Fibroblast of lung (primary cell): Measurements from ENCODE around the gene CDH4.

Experiments
- EZH2 ChIP-seq: IDR thresholded peaks from 2 replicates; pipeline ENCODE4 v1.5.1; 2012; ENCODE audit warnings: low read length, control low read depth, mild to moderate bottlenecking; ENCODE audit errors: missing control alignments
- TF ChIP-seq, protein P1 (sequence below), 2 donors: IDR thresholded peaks in 1 of 2; conservative IDR thresholded peaks in 1 of 2; 1 replicate in 1 of 2; 2 replicates in 1 of 2; pipeline ENCODE4 v1.5.1; 2011 to 2012; ENCODE audit warnings: low read length in 2 of 2, control low read depth in 1 of 2, inconsistent platforms in 1 of 2, low read depth in 1 of 2, mild to moderate bottlenecking in 1 of 2

GRCh38 chr20:61557621-61558020 is 305.6 kb downstream of the CDH4 start:
- TF ChIP-seq, protein P1, sequence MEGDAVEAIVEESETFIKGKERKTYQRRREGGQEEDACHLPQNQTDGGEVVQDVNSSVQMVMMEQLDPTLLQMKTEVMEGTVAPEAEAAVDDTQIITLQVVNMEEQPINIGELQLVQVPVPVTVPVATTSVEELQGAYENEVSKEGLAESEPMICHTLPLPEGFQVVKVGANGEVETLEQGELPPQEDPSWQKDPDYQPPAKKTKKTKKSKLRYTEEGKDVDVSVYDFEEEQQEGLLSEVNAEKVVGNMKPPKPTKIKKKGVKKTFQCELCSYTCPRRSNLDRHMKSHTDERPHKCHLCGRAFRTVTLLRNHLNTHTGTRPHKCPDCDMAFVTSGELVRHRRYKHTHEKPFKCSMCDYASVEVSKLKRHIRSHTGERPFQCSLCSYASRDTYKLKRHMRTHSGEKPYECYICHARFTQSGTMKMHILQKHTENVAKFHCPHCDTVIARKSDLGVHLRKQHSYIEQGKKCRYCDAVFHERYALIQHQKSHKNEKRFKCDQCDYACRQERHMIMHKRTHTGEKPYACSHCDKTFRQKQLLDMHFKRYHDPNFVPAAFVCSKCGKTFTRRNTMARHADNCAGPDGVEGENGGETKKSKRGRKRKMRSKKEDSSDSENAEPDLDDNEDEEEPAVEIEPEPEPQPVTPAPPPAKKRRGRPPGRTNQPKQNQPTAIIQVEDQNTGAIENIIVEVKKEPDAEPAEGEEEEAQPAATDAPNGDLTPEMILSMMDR (conservative IDR thresholded peaks at IDR 0.05 in 1 of 2, IDR thresholded peaks at IDR 0.05 in 1 of 2; ENCODE audit: low read depth in 1 of 2, low read length in 2 of 2) = no peak
- no peak for TF ChIP-seq EZH2
